AG09309 (cell line): Measurements from ENCODE around the gene IFITM10.

ENCODE experiments used
- DNase-seq: peaks from one replicate; pipeline ENCODE4 v3.0.0-alpha.2; 2010; ENCODE audit warnings: low read depth
- H3K4me3 ChIP-seq: 2 replicates; pipeline ENCODE4 v1.5.1; 2011; ENCODE audit warnings: mild to moderate bottlenecking, low read depth, low read length, moderate library complexity; ENCODE audit not compliant: control insufficient read depth
- TF ChIP-seq, protein P1 (sequence below): IDR thresholded peaks from 2 replicates; pipeline ENCODE4 v1.5.1; 2011; ENCODE audit warnings: mild to moderate bottlenecking, low read depth, low read length, inconsistent platforms; ENCODE audit not compliant: insufficient read depth, control insufficient read depth; ENCODE audit errors: missing control alignments

IFITM10 gene

DNA sequence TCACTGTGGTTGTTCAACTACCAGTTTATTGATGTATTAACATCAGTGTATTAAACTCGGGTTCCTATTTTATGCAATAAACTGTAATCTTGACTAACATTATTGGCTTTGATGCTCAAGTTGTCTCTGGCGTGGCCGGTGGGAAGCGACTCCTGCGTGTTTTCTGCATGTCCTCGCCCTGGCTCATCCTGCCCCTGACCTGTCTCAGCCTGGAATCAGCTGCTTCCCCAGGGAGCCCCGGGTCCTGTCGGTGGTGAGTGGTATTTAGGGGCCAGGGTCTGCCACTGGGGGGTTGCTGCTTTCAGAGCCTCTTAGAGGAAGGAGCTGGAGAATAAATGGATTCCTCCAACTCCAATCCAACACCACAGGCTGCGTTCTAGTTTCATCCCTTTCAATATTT is 22.5 kb downstream of the IFITM10 start:
- TF ChIP-seq, protein P1, sequence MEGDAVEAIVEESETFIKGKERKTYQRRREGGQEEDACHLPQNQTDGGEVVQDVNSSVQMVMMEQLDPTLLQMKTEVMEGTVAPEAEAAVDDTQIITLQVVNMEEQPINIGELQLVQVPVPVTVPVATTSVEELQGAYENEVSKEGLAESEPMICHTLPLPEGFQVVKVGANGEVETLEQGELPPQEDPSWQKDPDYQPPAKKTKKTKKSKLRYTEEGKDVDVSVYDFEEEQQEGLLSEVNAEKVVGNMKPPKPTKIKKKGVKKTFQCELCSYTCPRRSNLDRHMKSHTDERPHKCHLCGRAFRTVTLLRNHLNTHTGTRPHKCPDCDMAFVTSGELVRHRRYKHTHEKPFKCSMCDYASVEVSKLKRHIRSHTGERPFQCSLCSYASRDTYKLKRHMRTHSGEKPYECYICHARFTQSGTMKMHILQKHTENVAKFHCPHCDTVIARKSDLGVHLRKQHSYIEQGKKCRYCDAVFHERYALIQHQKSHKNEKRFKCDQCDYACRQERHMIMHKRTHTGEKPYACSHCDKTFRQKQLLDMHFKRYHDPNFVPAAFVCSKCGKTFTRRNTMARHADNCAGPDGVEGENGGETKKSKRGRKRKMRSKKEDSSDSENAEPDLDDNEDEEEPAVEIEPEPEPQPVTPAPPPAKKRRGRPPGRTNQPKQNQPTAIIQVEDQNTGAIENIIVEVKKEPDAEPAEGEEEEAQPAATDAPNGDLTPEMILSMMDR, result no peak
- DNase-seq, result no peak
- no peak overlapping the region for H3K4me3 ChIP-seq

DNA sequence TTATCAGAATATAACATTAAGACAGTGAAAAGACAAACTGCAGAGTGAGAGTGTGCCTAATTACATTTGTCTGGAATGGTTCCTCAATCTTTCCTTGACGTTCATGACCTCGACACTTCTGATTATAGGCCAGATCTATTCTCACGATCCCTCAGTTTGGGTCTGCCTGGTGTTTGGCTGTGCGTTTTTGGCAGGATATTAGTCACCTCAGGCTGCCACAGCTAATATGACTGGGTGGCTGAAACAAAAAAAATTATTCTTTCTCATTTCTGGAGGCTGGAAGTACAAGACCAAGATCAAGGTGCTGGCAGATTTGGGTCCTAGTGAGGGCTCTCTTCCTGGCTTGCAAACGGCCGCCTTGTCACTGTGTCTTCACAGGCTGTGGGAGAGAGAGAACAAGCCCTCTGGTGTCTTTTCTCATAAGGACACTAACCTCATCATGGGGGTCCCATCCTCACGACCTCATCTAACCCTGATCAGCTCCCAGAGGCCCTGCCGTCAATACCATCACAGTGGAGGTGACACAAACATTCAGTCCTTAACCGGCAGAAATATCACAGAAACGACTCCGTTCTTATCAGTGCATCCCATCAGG is 23.2 kb downstream of the IFITM10 start:
- DNase-seq, result no peak
- TF ChIP-seq, protein P1, result no peak
- no peak overlapping the region for H3K4me3 ChIP-seq

DNA sequence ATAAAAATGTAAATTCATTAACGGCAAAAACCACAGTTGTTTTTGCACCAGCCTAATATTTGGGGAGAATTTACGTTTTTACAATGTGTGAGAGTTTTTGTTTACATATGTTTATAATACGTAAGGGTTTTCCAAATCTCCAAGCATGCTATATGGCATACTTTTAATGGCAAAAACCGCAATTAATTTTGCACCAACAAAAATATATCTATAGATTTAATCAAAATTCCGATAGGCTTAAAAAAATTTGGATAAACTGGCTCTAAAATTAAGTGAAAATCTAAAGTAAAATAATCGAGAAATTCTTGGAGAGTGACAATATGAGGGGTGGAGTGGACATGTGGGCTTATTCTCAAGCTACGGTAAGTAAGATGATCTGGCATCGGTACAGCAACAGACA is 30.6 kb downstream of the IFITM10 start:
- H3K4me3 ChIP-seq, result no peak overlapping the region
- TF ChIP-seq, protein P1, result no peak
- no peak for DNase-seq

DNA sequence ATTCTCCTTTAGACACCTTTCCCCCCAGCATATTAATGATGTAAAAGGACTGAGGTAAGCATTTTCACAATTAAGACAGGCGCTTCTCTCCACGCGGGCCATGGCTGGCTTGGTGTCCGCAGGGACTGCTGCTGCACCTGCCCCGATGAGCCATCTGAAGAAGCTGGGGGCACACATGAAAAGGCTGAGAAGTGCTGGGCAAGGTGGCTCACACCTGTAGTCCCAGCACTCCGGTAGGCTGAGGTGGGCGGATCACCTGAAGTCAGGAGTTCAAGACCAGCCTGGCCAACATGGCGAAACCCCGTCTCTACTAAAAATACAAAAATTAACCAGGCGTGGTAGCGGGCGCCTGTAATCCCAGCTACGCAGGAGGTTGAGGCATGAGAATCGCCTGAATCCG is 32.1 kb downstream of the IFITM10 start:
- no peak overlapping the region for H3K4me3 ChIP-seq
- TF ChIP-seq, protein P1, result no peak
- no peak for DNase-seq

DNA sequence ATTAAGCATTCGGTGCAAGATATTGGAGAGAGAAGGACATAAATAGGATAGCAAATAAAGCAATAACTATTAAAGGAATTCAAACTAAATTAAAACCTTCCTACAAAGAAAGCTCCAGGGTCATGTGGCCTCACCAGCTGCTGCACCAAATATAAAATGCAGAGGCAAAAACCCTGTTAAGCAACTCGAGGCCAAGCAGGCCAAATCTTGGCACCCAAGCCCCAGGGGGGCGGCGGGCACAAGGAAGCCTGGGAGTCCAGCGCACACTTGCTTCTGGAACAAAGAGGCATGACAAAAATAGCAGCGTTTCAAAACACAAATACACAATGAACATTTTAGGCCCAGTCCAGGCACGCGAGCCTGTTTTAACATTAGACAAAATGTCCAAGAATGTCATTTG is 32.6 kb downstream of the IFITM10 start:
- DNase-seq, result no peak
- H3K4me3 ChIP-seq, result no peak overlapping the region

DNA sequence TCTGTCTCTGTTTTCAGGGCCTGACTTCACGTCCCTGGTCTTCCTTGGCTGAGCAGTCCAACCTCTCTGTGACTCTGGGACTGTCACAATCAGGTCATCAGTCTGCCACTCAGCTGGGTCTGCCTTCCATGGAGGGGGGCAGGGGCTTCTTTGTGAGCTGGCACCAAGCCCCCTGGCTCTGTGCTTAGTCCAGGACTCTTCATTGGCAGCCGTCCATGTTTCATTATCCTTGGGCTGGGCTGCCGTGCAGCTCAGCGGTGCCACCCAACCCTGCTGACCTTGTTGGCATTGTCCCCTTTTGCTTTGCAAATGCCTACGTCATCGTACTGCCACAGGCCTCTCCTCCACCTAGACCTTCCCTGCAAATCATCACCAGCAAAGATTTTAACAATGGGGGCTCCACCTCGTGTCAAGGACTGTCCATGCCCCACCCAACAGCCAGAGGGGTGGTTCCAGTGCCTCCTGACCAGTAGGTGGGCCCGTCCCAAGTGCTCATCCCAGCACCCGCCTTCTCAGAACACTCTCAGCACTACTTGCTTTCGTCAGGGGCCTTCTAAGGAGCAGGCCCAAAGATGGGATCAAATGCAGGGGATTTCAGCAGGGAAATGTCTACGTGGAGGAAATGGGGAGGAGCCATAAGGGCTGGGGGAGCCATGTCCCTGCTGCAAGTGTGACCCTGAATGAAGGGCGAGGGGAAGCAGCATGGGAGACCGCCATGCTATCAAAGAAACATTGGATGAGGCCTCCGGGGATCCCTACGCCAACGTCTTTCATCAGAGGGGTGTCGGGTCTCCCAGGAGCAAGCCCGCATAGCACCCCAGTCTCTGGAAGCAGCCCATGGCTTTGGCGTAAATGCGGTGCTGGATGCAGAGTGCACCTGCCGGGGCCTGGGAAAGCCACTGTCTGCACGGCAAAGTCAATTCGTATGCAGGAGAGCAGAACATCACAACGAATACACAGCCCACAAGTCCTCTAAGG is 35.2 kb downstream of the IFITM10 start:
- no peak for DNase-seq
- TF ChIP-seq, protein P1, result no peak
- no peak overlapping the region for H3K4me3 ChIP-seq

More for the DNA sequence above, 32.6 kb downstream of the IFITM10 start:
- TF ChIP-seq, protein P1, result no peak
